Keratinocyte (primary cell): ENCODE results near the gene SIGLEC5. TPM values are rescaled to one million over a fixed set of nuclear protein-coding genes. Genes with fewer than 3 reads are reported as not detected.

Experiments used
- DNase-seq: peaks from one replicate; pipeline ENCODE4 v3.0.0-alpha.2; 2011; ENCODE audit warnings: low read depth, missing footprints, low spot score
- FAIRE-seq: peaks from 2 replicates; lab custom pipeline; 2011; peaks lifted over from hg19 to GRCh38; lab: Jason Lieb, UNC
- H2AFZ ChIP-seq: 2 replicates; pipeline ENCODE4 v1.6.0; 2012; ENCODE audit warnings: low read length, control low read depth, inconsistent platforms; ENCODE audit not compliant: control insufficient read depth
- H3K27ac ChIP-seq: 2 replicates; pipeline ENCODE4 v1.5.1; 2011; ENCODE audit warnings: low read length; ENCODE audit not compliant: control insufficient read depth, insufficient read depth
- H3K27me3 ChIP-seq: 3 replicates; pipeline ENCODE4 v1.6.0; 2011; ENCODE audit warnings: low read length; ENCODE audit not compliant: control insufficient read depth, insufficient read depth; ENCODE audit errors: extremely low read depth
- H3K36me3 ChIP-seq, 2 experiments: 2 replicates in 1 of 2; 3 replicates in 1 of 2; pipeline ENCODE4 v1.5.1; 2011; ENCODE audit warnings: low read length in 2 of 2, mild to moderate bottlenecking in 1 of 2; ENCODE audit not compliant: control insufficient read depth in 2 of 2, insufficient read depth in 2 of 2; ENCODE audit errors: extremely low read depth in 1 of 2
- H3K4me1 ChIP-seq: 3 replicates; pipeline ENCODE4 v1.5.1; 2011; ENCODE audit warnings: low read length; ENCODE audit not compliant: control insufficient read depth, insufficient read depth; ENCODE audit errors: extremely low read depth
- H3K4me2 ChIP-seq: 3 replicates; pipeline ENCODE4 v1.6.0; 2011; ENCODE audit warnings: low read depth, low read length; ENCODE audit not compliant: control insufficient read depth, insufficient read depth; ENCODE audit errors: extremely low read depth
- H3K4me3 ChIP-seq, 3 experiments: fragments of 200-600 bp in 1 of 3; sonication (generic) in 1 of 3; 2 replicates in 2 of 3; 3 replicates in 1 of 3; pipeline ENCODE4 v1.5.1; 2011 to 2016; ENCODE audit warnings: low read length in 3 of 3, mild to moderate bottlenecking in 3 of 3, control low read depth in 2 of 3, inconsistent platforms in 1 of 3, low read depth in 1 of 3, mixed read lengths in 1 of 3, mixed run types in 1 of 3, moderate library complexity in 1 of 3; ENCODE audit not compliant: control insufficient read depth in 2 of 3, insufficient read depth in 2 of 3; ENCODE audit errors: extremely low read depth in 1 of 3
- H3K79me2 ChIP-seq: 2 replicates; pipeline ENCODE4 v1.6.0; 2012; ENCODE audit warnings: low read length; ENCODE audit not compliant: control insufficient read depth, insufficient read depth
- H3K9ac ChIP-seq: 3 replicates; pipeline ENCODE4 v1.6.0; 2011; ENCODE audit warnings: low read length; ENCODE audit not compliant: control insufficient read depth, insufficient read depth; ENCODE audit errors: extremely low read depth
- H3K9me1 ChIP-seq: 3 replicates; pipeline ENCODE4 v1.6.0; 2011; ENCODE audit warnings: low read length; ENCODE audit not compliant: control insufficient read depth, insufficient read depth; ENCODE audit errors: extremely low read depth
- H3K9me3 ChIP-seq: 2 replicates; pipeline ENCODE4 v1.5.1; 2012; ENCODE audit warnings: low read depth, low read length; ENCODE audit not compliant: control insufficient read depth
- H4K20me1 ChIP-seq: 3 replicates; pipeline ENCODE4 v1.6.0; 2011; ENCODE audit warnings: low read length; ENCODE audit not compliant: control insufficient read depth, insufficient read depth; ENCODE audit errors: extremely low read depth
- EZH2 ChIP-seq: IDR thresholded peaks from one replicate; pipeline ENCODE4 v1.6.1; 2012; ENCODE audit warnings: inconsistent platforms, mild to moderate bottlenecking, low read length, moderate library complexity
- dilution Hi-C: fragments of 300-500 bp; cut with MboI; formaldehyde crosslinking; loops from one replicate; pipeline ENCODE4 v1.7.0; 2020; ENCODE audit warnings: low sequenced_read_pairs; ENCODE audit not compliant: extremely low pct_ligation_motif_present
- polyA plus RNA-seq, 5 experiments: library from polyadenylated mRNA; depleted of rRNA in 3 of 5; stranded (reverse) in 3 of 5; stranded (forward) in 1 of 5; unstranded in 1 of 5; fragments of >200 nt; gene quantifications; 1 replicate in 1 of 5; 2 replicates in 3 of 5; 3 replicates in 1 of 5; pipeline versions ENCODE4 v1.2.1 to v1.2.3, GENCODE V29; 2011 to 2012; ENCODE audit warnings: missing spikeins in 2 of 5, low read depth in 1 of 5, low replicate concordance in 1 of 5
- TF ChIP-seq, protein P1 (sequence below), 3 experiments: IDR thresholded peaks in 1 of 3; conservative IDR thresholded peaks in 1 of 3; optimal IDR thresholded peaks in 1 of 3; 2 replicates in 2 of 3; 3 replicates in 1 of 3; pipeline versions ENCODE3 to v1.5.1; 2011; ENCODE audit warnings: low read length in 3 of 3, mild to moderate bottlenecking in 3 of 3, moderate library complexity in 2 of 3, control low read depth in 1 of 3, inconsistent platforms in 1 of 3; ENCODE audit not compliant: insufficient read depth in 2 of 3; ENCODE audit errors: extremely low read depth in 1 of 3

SIGLEC5 gene
- polyA plus RNA-seq, 1 donor (not counting 4 experiments of a cell fraction or from before 2014, with no cell fraction given), result not detected

DNA sequence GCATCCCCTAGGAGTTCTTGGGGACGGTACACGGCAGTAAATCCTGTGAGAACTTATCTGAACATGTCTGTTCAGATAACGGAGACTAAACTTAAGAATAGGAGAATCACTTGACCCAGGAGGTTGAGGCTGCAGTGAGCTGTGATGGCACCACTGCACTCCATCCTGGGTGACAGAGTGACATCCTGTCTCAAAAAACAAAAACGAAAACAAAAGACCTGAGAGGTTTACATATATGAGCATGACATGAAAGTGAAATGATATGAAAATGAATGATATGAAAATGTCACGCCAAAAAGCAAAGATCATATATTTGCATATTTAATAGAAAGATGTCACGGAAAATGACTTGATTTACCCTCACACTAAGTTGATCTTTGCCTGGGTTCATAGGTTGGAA is 53.4 kb downstream of the SIGLEC5 start:
- H4K20me1 ChIP-seq, result no peaks in the 10 kb centered on the region
- dilution Hi-C loops, result no loop called here
- no peaks in the 10 kb centered on the region for H3K9me3 ChIP-seq
- no peak overlapping the region for H2AFZ ChIP-seq
- no peaks in the 10 kb centered on the region for H3K27me3 ChIP-seq
- FAIRE-seq (no peak), DNase-seq (no peak)
- peaks cover 6% of the 10 kb centered on the region for H3K4me1 ChIP-seq
- H3K36me3 ChIP-seq, result peaks cover 2 to 15% of the 10 kb centered on the region in 2 experiments
- no peaks in the 10 kb centered on the region for H3K9me1 ChIP-seq
- peaks cover 13% of the 10 kb centered on the region for H3K79me2 ChIP-seq
- H3K4me3 ChIP-seq, result no peak overlapping the region
- H3K9ac ChIP-seq, result no peak overlapping the region
- H3K27ac ChIP-seq, result no peak overlapping the region
- no peak for TF ChIP-seq EZH2
- TF ChIP-seq, protein P1, sequence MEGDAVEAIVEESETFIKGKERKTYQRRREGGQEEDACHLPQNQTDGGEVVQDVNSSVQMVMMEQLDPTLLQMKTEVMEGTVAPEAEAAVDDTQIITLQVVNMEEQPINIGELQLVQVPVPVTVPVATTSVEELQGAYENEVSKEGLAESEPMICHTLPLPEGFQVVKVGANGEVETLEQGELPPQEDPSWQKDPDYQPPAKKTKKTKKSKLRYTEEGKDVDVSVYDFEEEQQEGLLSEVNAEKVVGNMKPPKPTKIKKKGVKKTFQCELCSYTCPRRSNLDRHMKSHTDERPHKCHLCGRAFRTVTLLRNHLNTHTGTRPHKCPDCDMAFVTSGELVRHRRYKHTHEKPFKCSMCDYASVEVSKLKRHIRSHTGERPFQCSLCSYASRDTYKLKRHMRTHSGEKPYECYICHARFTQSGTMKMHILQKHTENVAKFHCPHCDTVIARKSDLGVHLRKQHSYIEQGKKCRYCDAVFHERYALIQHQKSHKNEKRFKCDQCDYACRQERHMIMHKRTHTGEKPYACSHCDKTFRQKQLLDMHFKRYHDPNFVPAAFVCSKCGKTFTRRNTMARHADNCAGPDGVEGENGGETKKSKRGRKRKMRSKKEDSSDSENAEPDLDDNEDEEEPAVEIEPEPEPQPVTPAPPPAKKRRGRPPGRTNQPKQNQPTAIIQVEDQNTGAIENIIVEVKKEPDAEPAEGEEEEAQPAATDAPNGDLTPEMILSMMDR (optimal IDR thresholded peaks at IDR 0.05 in 1 of 3, IDR thresholded peaks at IDR 0.05 in 1 of 3, conservative IDR thresholded peaks at IDR 0.05 in 1 of 3; ENCODE audit: extremely low read depth in 1 of 3, insufficient read depth in 2 of 3, low read length in 3 of 3), result no peak
- H3K4me2 ChIP-seq, result no peak overlapping the region

DNA sequence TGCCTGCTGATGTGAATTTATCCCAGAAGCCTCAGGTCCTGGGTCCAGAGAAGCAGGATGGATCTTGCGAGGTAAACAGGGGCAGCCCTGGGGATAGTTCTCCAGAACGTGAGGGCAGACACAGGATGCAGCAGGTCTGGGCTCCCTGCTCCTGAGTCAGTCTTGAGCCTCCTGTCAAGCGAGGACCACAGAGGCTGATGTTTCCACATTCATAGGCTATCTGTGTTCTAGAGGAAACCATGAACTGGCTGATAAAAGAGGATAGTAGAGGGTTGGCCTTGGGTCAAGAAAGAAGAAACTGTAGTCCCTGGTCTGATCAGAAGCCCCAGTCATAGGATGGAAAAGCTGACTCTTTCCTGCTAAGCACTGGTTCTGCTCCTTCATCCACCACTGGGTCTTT is 56.9 kb downstream of the SIGLEC5 start:
- H2AFZ ChIP-seq, result no peak overlapping the region
- no peaks in the 10 kb centered on the region for H3K27me3 ChIP-seq
- dilution Hi-C loops, result no loop called here
- H4K20me1 ChIP-seq, result no peaks in the 10 kb centered on the region
- peaks cover 0 to 7% of the 10 kb centered on the region in 2 experiments for H3K36me3 ChIP-seq
- FAIRE-seq (no peak), DNase-seq (no peak)
- TF ChIP-seq, protein P1 (optimal IDR thresholded peaks at IDR 0.05 in 1 of 3, IDR thresholded peaks at IDR 0.05 in 1 of 3, conservative IDR thresholded peaks at IDR 0.05 in 1 of 3; ENCODE audit: extremely low read depth in 1 of 3, insufficient read depth in 2 of 3, low read length in 3 of 3), result no peak
- TF ChIP-seq EZH2, result no peak
- H3K9me1 ChIP-seq, result no peaks in the 10 kb centered on the region
- H3K9ac ChIP-seq, result no peak overlapping the region
- H3K9me3 ChIP-seq, result no peaks in the 10 kb centered on the region
- peaks cover 19% of the 10 kb centered on the region for H3K79me2 ChIP-seq
- no peak overlapping the region for H3K4me2 ChIP-seq
- no peak overlapping the region for H3K4me3 ChIP-seq
- no peak overlapping the region for H3K27ac ChIP-seq
- peaks cover 10% of the 10 kb centered on the region for H3K4me1 ChIP-seq
